Measurements from ENCODE around the gene AQP1.

- TF ChIP-seq CTCF (IDR thresholded peaks at IDR 0.05 in 2 of 3, conservative IDR thresholded peaks at IDR 0.05 in 1 of 3; ENCODE audit: control insufficient read depth in 2 of 3, extremely low read depth in 1 of 3, insufficient read depth in 1 of 3, low read depth in 3 of 3, low read length in 3 of 3) (no peak), MTA3 (IDR thresholded peaks at IDR 0.05; ENCODE audit: borderline replicate concordance, low read length) (no peak), JUND (IDR thresholded peaks at IDR 0.05; ENCODE audit: low read depth, low read length) (no peak), POLR2A (IDR thresholded peaks at IDR 0.05; ENCODE audit: low read depth, low read length) (no peak), IRF4 (IDR thresholded peaks at IDR 0.05; ENCODE audit: low read depth, low read length) (no peak), CBX3 (IDR thresholded peaks at IDR 0.05; ENCODE audit: borderline replicate concordance, low read depth) (no peak), TAF1 (IDR thresholded peaks at IDR 0.05; ENCODE audit: borderline replicate concordance, low read depth, low read length) (no peak), IRF5 (IDR thresholded peaks at IDR 0.05; ENCODE audit: borderline replicate concordance) (no peak), CREM (IDR thresholded peaks at IDR 0.05; ENCODE audit: low read depth) (no peak), CBX5 (IDR thresholded peaks at IDR 0.05; ENCODE audit: low read depth) (no peak), PKNOX1 (IDR thresholded peaks at IDR 0.05) (no peak), EZH2 (IDR thresholded peaks at IDR 0.05; ENCODE audit: borderline replicate concordance, control insufficient read depth, low read depth, low read length) (no peak), EP300 (IDR thresholded peaks at IDR 0.05; ENCODE audit: borderline replicate concordance in 1 of 2, control insufficient read depth in 1 of 2, low read depth in 2 of 2, low read length in 2 of 2) (no peak)
These were observed 19.7 kb downstream of the AQP1 start for GRCh38 chr7:30931161-30931928.
